GM12878 (cell line): ENCODE results near the gene MYOZ2. TPM values are rescaled to one million over a fixed set of nuclear protein-coding genes. Genes with fewer than 3 reads are reported as not detected.

ENCODE experiments used
- ATAC-seq: fragments of 200-7000 bp; cut with Tn5 transposase; 3 replicates; pipeline ENCODE4 v1.9.1; 2020; ENCODE audit warnings: mild to moderate bottlenecking, moderate library complexity
- BruUV-seq: library from RNA; stranded (reverse); fragments of 400-500 nt; replicated peaks from 2 replicates; lab custom pipeline; 2021; lab: Mats Ljungman, UMichigan
- CTCF ChIA-PET: fragments of 300-600 bp; sonication (Branson Sonifier 250); formaldehyde crosslinking; extraction: SDS; loops from one replicate; lab custom pipeline; 2021; ENCODE audit warnings: inconsistent platforms; lab: Yijun Ruan, JAX
- POLR2A ChIA-PET: fragments of 350-600 bp; formaldehyde crosslinking; extraction: SDS; loops from one replicate; lab custom pipeline; 2021; ENCODE audit warnings: inconsistent platforms; lab: Charles Lee
- RAD21 ChIA-PET: fragments of 300-600 bp; sonication (Branson Sonifier 250); formaldehyde crosslinking; loops from one replicate; lab custom pipeline; 2023; ENCODE audit warnings: antibody characterized with exemption; ENCODE audit not compliant: unreplicated experiment; lab: Charles Lee
- SMC1A ChIA-PET: fragments of 300-600 bp; sonication (Branson Sonifier 250); formaldehyde crosslinking; loops from one replicate; lab custom pipeline; 2023; ENCODE audit not compliant: unreplicated experiment, uncharacterized antibody; lab: Charles Lee
- DNase-seq: peaks from one replicate; pipeline ENCODE4 v3.0.0-alpha.2; 2011; ENCODE audit warnings: low read depth, low spot score
- FAIRE-seq: peaks from 3 replicates; lab custom pipeline; 2011; peaks lifted over from hg19 to GRCh38; lab: Jason Lieb, UNC
- H2AFZ ChIP-seq: 2 replicates; pipeline ENCODE4 v1.6.0; 2011; ENCODE audit warnings: low read depth, low read length, control low read depth; ENCODE audit not compliant: control insufficient read depth
- H3K27ac ChIP-seq: 2 replicates; pipeline ENCODE4 v1.5.1; 2011; ENCODE audit warnings: control low read depth; ENCODE audit not compliant: control insufficient read depth, insufficient read depth
- H3K27me3 ChIP-seq, 2 experiments: replicated peaks in 1 of 2; 2 replicates each; pipeline versions ENCODE4 v1.6.0 to v1.6.1; 2011; ENCODE audit warnings: low read length in 1 of 2; ENCODE audit not compliant: control insufficient read depth in 2 of 2, insufficient read depth in 2 of 2
- H3K36me3 ChIP-seq, 2 experiments: 2 replicates each; pipeline ENCODE4 v1.5.1; 2011; ENCODE audit warnings: low read length in 1 of 2; ENCODE audit not compliant: control insufficient read depth in 2 of 2, insufficient read depth in 2 of 2
- H3K4me1 ChIP-seq: 2 replicates; pipeline ENCODE4 v1.6.1; 2011; ENCODE audit warnings: mild to moderate bottlenecking, low read length, moderate library complexity, mixed read lengths; ENCODE audit not compliant: control insufficient read depth, insufficient read depth
- H3K4me2 ChIP-seq: 2 replicates; pipeline ENCODE4 v1.6.0; 2011; ENCODE audit warnings: control low read depth; ENCODE audit not compliant: control insufficient read depth, insufficient read depth
- H3K4me3 ChIP-seq: fragments of 200-600 bp; sonication (generic); 2 replicates; pipeline ENCODE4 v1.5.1; 2016
- H3K79me2 ChIP-seq: 2 replicates; pipeline ENCODE4 v1.6.0; 2011; ENCODE audit warnings: low read length; ENCODE audit not compliant: control insufficient read depth, insufficient read depth
- H3K9ac ChIP-seq: 2 replicates; pipeline ENCODE4 v1.8.0; 2011; ENCODE audit warnings: low read length, control low read depth, mixed read lengths; ENCODE audit not compliant: control insufficient read depth, insufficient read depth
- H3K9me3 ChIP-seq: replicated peaks from 3 replicates; pipeline ENCODE4 v1.5.1; 2011; ENCODE audit warnings: mild to moderate bottlenecking, low read length; ENCODE audit not compliant: control insufficient read depth, insufficient read depth
- H4K20me1 ChIP-seq: 2 replicates; pipeline ENCODE4 v1.6.0; 2011; ENCODE audit not compliant: control insufficient read depth, insufficient read depth
- CBX3 ChIP-seq: fragments of 200-600 bp; sonication (generic); IDR thresholded peaks from 2 replicates; pipeline ENCODE4 v1.6.1; 2016; ENCODE audit warnings: low read depth, borderline replicate concordance
- EZH2 ChIP-seq: IDR thresholded peaks from 2 replicates; pipeline ENCODE4 v1.6.1; 2012; ENCODE audit warnings: low read depth, mild to moderate bottlenecking, control low read depth, inconsistent platforms, low read length, borderline replicate concordance; ENCODE audit not compliant: control insufficient read depth
- IKZF2 ChIP-seq, 2 experiments: fragments of 450-650 bp; IDR thresholded peaks; 2 replicates each; pipeline ENCODE4 v1.6.1; 2017; ENCODE audit warnings: mild to moderate bottlenecking in 2 of 2, moderate library complexity in 2 of 2
- NBN ChIP-seq: fragments of 450-650 bp; IDR thresholded peaks from 2 replicates; pipeline ENCODE4 v1.6.1; 2016
- SREBF1 ChIP-seq: IDR thresholded peaks from 2 replicates; pipeline ENCODE4 v1.6.1; 2012; ENCODE audit warnings: mild to moderate bottlenecking, low read length
- SRF ChIP-seq, 2 experiments: IDR thresholded peaks; 2 replicates each; pipeline ENCODE4 v1.6.1; 2011; ENCODE audit warnings: low read depth in 2 of 2, low read length in 2 of 2, mild to moderate bottlenecking in 1 of 2, moderate library complexity in 1 of 2
- SUZ12 ChIP-seq: fragments of 200-600 bp; sonication (generic); IDR thresholded peaks from one replicate; pipeline ENCODE4 v1.6.1; 2018; ENCODE audit warnings: antibody characterized with exemption, mild to moderate bottlenecking; ENCODE audit not compliant: unreplicated experiment
- WGBS: methylation state at CpG from one replicate; pipeline ENCODE4 v1.1.6; 2016; ENCODE audit warnings: low lambda C conversion rate; ENCODE audit not compliant: insufficient replicate concordance, insufficient coverage; ENCODE audit errors: missing lambda C conversion rate; 5-methylcytosine and 5-hydroxymethylcytosine counted together
- in situ Hi-C: fragments of 300-500 bp; cut with MboI; formaldehyde crosslinking; loops from 9 replicates; pipeline ENCODE4 v1.14.3; 2018; ENCODE audit warnings: mixed read lengths
- intact Hi-C: fragments of 100-400 bp; cut with micrococcal nuclease; formaldehyde crosslinking; loops from one replicate; pipeline ENCODE4 v1.14.2; 2022; ENCODE audit not compliant: unreplicated experiment
- polyA plus RNA-seq, 11 experiments: library from polyadenylated mRNA; depleted of rRNA in 4 of 11; unstranded in 6 of 11; stranded (reverse) in 5 of 11; fragments of >200 nt; fragmentation: Nextera tagmentation in 4 of 11; fragmentation: Illumina TruSeq in 1 of 11; extraction: Ambion mirVana in 4 of 11; extraction: Trizol in 1 of 11; gene quantifications; 1 replicate in 1 of 11; 2 replicates in 10 of 11; pipeline versions ENCODE4 v1.2.1 to v1.2.3, GENCODE V29; 2011 to 2016; ENCODE audit warnings: inconsistent platforms in 2 of 11, missing spikeins in 2 of 11, low read depth in 1 of 11
- total RNA-seq, 4 experiments: library from RNA; depleted of rRNA in 3 of 4; stranded (reverse); fragments of >200 nt in 3 of 4; fragmentation: Illumina TruSeq in 1 of 4; extraction: Trizol in 1 of 4; gene quantifications; 2 replicates each; pipeline versions ENCODE4 v1.2.1 to v1.2.3, GENCODE V29; 2013 to 2021
- TF ChIP-seq, protein P1 (sequence below): IDR thresholded peaks from 2 replicates; pipeline ENCODE4 v1.6.1; 2012; ENCODE audit warnings: mild to moderate bottlenecking, low read depth, low read length
- TF ChIP-seq, protein P2 (sequence below): fragments of 450-650 bp; IDR thresholded peaks from 2 replicates; pipeline ENCODE4 v1.6.1; 2014; ENCODE audit warnings: mild to moderate bottlenecking
- TF ChIP-seq, protein P3 (sequence below): fragments of 450-650 bp; formaldehyde crosslinking; IDR thresholded peaks from 2 replicates; pipeline ENCODE4 v1.4.0; 2020; ENCODE audit warnings: mild to moderate bottlenecking, moderate library complexity

MYOZ2 gene
- total and polyA plus RNA-seq, 10 of the 15 experiments (the other 5 are each of a cell fraction or from before 2014, with no cell fraction given): not detected

DNA sequence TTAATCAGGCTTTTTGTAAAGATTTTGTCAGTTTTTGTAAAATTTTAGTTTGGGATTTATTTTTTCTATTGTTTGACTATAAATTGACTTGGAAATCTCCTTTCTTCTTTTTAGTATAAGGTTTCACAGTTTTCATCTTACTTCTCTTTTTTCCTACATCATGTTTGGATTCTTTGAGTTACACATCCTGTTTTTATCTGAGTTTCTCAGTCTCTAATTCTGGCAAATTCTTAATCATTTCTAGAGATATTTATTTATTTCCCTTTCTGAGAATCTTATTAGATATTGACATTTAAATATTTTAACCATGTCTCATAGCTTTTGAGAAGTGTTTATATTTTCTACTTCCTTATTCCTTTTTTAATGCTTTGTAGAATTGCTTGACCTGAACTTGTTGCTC is 97.6 kb downstream of the MYOZ2 start (continued):
- TF ChIP-seq, protein P1, sequence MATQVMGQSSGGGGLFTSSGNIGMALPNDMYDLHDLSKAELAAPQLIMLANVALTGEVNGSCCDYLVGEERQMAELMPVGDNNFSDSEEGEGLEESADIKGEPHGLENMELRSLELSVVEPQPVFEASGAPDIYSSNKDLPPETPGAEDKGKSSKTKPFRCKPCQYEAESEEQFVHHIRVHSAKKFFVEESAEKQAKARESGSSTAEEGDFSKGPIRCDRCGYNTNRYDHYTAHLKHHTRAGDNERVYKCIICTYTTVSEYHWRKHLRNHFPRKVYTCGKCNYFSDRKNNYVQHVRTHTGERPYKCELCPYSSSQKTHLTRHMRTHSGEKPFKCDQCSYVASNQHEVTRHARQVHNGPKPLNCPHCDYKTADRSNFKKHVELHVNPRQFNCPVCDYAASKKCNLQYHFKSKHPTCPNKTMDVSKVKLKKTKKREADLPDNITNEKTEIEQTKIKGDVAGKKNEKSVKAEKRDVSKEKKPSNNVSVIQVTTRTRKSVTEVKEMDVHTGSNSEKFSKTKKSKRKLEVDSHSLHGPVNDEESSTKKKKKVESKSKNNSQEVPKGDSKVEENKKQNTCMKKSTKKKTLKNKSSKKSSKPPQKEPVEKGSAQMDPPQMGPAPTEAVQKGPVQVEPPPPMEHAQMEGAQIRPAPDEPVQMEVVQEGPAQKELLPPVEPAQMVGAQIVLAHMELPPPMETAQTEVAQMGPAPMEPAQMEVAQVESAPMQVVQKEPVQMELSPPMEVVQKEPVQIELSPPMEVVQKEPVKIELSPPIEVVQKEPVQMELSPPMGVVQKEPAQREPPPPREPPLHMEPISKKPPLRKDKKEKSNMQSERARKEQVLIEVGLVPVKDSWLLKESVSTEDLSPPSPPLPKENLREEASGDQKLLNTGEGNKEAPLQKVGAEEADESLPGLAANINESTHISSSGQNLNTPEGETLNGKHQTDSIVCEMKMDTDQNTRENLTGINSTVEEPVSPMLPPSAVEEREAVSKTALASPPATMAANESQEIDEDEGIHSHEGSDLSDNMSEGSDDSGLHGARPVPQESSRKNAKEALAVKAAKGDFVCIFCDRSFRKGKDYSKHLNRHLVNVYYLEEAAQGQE: no peak
- TF ChIP-seq EZH2 (no peak), IKZF2 (IDR thresholded peaks at IDR 0.05) (no peak), NBN (no peak), CBX3 (no peak), SUZ12 (no peak)
- TF ChIP-seq, protein P2, sequence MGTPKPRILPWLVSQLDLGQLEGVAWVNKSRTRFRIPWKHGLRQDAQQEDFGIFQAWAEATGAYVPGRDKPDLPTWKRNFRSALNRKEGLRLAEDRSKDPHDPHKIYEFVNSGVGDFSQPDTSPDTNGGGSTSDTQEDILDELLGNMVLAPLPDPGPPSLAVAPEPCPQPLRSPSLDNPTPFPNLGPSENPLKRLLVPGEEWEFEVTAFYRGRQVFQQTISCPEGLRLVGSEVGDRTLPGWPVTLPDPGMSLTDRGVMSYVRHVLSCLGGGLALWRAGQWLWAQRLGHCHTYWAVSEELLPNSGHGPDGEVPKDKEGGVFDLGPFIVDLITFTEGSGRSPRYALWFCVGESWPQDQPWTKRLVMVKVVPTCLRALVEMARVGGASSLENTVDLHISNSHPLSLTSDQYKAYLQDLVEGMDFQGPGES: no peak

DNA sequence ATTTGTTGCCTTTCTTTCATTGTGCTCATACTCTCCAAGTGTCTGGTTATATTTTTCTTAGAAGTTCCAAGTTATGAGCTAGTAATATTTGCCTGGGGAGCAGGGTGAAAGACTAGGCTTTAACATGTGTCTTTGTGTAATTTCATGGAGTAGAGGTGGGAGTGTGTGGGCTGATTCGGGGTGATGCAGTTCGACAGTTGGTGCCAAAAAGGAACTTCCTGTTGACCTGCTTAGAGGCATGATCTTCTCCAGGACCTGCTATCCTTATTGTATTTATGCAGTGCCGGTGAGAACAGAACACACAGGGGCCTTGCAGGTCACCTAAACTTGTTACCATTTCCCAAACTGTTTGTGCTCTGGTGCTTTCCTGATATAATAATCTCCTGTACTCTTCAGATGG is 98.1 kb downstream of the MYOZ2 start:
- H3K36me3 ChIP-seq: no peaks in the 10 kb centered on the region
- ChIA-PET POLR2A (no interaction called here), SMC1A (no interaction called here), RAD21 (no interaction called here), CTCF (no interaction called here)
- H3K4me1 ChIP-seq: peaks cover 11% of the 10 kb centered on the region; the same call in 1 of the 2 replicates
- WGBS: 20% methylated on average over 3 of the region's 3 CpGs
- no peak overlapping the region for H3K4me3 ChIP-seq
- peak overlapping the region; percentile 6; the same call in 1 of the 2 replicates for H2AFZ ChIP-seq
- in situ Hi-C loops (no loop called here), intact Hi-C loops (no loop called here)
- DNase-seq: no peak
- H3K27me3 ChIP-seq: no peaks in the 10 kb centered on the region
- BruUV-seq: no TSS peak
- H3K27ac ChIP-seq: no peak overlapping the region
- no peak for FAIRE-seq
- H3K9ac ChIP-seq: no peak overlapping the region
- TF ChIP-seq SREBF1 (no peak), SRF (IDR thresholded peaks at IDR 0.05; ENCODE audit: low read depth in 2 of 2, low read length in 2 of 2) (0 out of 4 replicates have a peak, but pooled peaks of 1 of the 2 experiments have one; percentile 40)
- TF ChIP-seq, protein P3, sequence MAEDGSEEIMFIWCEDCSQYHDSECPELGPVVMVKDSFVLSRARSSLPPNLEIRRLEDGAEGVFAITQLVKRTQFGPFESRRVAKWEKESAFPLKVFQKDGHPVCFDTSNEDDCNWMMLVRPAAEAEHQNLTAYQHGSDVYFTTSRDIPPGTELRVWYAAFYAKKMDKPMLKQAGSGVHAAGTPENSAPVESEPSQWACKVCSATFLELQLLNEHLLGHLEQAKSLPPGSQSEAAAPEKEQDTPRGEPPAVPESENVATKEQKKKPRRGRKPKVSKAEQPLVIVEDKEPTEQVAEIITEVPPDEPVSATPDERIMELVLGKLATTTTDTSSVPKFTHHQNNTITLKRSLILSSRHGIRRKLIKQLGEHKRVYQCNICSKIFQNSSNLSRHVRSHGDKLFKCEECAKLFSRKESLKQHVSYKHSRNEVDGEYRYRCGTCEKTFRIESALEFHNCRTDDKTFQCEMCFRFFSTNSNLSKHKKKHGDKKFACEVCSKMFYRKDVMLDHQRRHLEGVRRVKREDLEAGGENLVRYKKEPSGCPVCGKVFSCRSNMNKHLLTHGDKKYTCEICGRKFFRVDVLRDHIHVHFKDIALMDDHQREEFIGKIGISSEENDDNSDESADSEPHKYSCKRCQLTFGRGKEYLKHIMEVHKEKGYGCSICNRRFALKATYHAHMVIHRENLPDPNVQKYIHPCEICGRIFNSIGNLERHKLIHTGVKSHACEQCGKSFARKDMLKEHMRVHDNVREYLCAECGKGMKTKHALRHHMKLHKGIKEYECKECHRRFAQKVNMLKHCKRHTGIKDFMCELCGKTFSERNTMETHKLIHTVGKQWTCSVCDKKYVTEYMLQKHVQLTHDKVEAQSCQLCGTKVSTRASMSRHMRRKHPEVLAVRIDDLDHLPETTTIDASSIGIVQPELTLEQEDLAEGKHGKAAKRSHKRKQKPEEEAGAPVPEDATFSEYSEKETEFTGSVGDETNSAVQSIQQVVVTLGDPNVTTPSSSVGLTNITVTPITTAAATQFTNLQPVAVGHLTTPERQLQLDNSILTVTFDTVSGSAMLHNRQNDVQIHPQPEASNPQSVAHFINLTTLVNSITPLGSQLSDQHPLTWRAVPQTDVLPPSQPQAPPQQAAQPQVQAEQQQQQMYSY (CRISPR knock-in tag): no peak
- H3K9me3 ChIP-seq: no peaks in the 10 kb centered on the region
- H3K4me2 ChIP-seq: no peak overlapping the region
- H3K79me2 ChIP-seq: no peaks in the 10 kb centered on the region
- H4K20me1 ChIP-seq: no peaks in the 10 kb centered on the region
- no peak for ATAC-seq
